ENCODE measurements around the gene ITGB5. TPM values are rescaled to one million over a fixed set of nuclear protein-coding genes. Genes with fewer than 3 reads are reported as not detected.

ITGB5 gene
- total and polyA plus RNA-seq, 2 donors, result 9.6 to 16.9 TPM

DNA sequence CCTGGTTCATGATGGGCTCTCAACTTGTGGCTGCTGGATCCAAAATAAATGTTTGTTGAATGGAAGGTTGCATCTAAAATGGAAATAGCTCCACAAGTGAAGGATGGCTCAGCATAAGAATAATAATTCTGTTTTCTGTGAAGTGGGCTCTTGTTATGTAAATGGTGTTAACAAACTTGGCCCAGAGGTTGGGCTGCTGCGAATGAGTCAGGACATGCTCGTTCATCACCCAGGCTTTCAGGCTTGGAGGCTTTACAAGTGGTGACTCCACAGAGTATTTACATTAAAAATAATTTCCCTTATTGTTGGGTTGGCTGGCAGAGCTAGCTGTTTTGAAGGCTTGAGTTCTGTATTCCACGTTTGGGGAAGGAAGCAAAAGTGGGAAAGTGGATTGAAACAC lies 60.5 kb downstream of the ITGB5 start:
- no peak for DNase-seq (ENCODE audit: low read depth in 6 of 9, low spot score in 9 of 9)
- H3K4me1 ChIP-seq (ENCODE audit: control insufficient read depth in 2 of 2, insufficient read depth in 2 of 2, low read length in 2 of 2), result peaks cover 0 to 3% of the 10 kb centered on the region in 2 donors
- no peaks in the 10 kb centered on the region for H3K36me3 ChIP-seq (ENCODE audit: control insufficient read depth in 2 of 2, insufficient read depth in 2 of 2, low read length in 1 of 2)
- no peaks in the 10 kb centered on the region for H3K27me3 ChIP-seq (ENCODE audit: control insufficient read depth in 2 of 2, insufficient read depth in 1 of 2, low read length in 1 of 2)
- WGBS, result 83% methylated on average over 3 of the region's 3 CpGs
- H3K9me3 ChIP-seq (ENCODE audit: control insufficient read depth in 2 of 2, insufficient read depth in 1 of 2, low read length in 1 of 2), result no peaks in the 10 kb centered on the region
- H3K4me3 ChIP-seq (ENCODE audit: low read length in 2 of 2), result no peak overlapping the region
- no peak overlapping the region for H3K27ac ChIP-seq (ENCODE audit: low read depth in 1 of 2, low read length in 1 of 2)

DNA sequence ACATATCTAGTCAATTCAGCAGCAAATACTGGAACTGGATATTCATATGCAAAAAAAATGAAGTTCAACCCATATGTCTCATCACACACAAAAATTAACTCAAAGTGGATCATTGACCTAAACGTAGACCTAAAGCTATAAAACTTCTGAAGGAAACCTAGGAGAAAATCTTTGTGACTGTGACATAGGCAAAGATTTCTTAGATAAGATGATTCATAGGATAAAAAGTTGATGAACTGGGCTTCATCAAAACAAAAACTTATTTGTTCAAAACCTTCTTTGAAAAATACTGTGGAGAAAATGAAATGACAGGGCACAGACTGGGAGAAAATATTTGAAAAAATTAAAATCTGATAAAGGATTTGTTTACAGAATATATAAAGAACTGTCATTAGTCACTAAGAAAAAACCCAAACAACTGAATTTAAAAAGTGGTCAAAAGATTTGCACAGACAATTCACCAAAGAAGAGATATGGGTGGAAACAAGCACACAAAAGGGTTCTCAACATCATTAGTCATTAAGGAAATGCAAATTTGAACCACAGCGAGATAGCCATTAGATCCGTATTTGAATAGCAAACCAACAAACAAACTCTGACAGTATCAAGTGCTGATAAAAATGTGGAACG lies 62.8 kb downstream of the ITGB5 start:
- Histone ChIP-seq H3K4me3 (ENCODE audit: low read length in 2 of 2) (no peak overlapping the region), H3K36me3 (ENCODE audit: control insufficient read depth in 2 of 2, insufficient read depth in 2 of 2, low read length in 1 of 2) (no peaks in the 10 kb centered on the region), H3K27me3 (ENCODE audit: control insufficient read depth in 2 of 2, insufficient read depth in 1 of 2, low read length in 1 of 2) (peaks cover 0 to 10% of the 10 kb centered on the region in 2 donors), H3K27ac (ENCODE audit: low read depth in 1 of 2, low read length in 1 of 2) (no peak overlapping the region), H3K4me1 (ENCODE audit: control insufficient read depth in 2 of 2, insufficient read depth in 2 of 2, low read length in 2 of 2) (no peaks in the 10 kb centered on the region), H3K9me3 (ENCODE audit: control insufficient read depth in 2 of 2, insufficient read depth in 1 of 2, low read length in 1 of 2) (no peaks in the 10 kb centered on the region)
- WGBS, result 94% methylated on average over 4 of the region's 4 CpGs
- DNase-seq (ENCODE audit: low read depth in 6 of 9, low spot score in 9 of 9), result no peak

DNA sequence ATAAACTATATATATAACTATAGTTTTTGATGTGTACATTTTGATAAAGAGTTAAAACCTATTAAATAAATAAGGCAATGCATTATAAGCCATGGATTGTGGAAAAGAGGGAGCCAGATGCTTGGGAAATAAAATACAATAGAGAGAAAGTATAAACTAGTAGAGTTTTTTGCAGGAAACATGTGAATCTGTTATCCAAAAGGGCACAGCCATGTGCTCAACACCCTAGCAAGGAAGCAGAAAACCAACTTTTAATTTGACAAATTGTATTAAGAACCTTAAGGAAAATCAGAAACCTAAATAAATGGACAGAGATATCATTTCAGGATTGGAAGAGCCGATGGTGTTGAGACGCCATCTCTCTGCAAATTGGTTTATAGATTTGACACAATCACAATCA lies 63.5 kb downstream of the ITGB5 start:
- Histone ChIP-seq H3K36me3 (ENCODE audit: control insufficient read depth in 2 of 2, insufficient read depth in 2 of 2, low read length in 1 of 2) (no peaks in the 10 kb centered on the region), H3K9me3 (ENCODE audit: control insufficient read depth in 2 of 2, insufficient read depth in 1 of 2, low read length in 1 of 2) (no peaks in the 10 kb centered on the region), H3K4me3 (ENCODE audit: low read length in 2 of 2) (no peak overlapping the region), H3K4me1 (ENCODE audit: control insufficient read depth in 2 of 2, insufficient read depth in 2 of 2, low read length in 2 of 2) (no peaks in the 10 kb centered on the region), H3K27ac (ENCODE audit: low read depth in 1 of 2, low read length in 1 of 2) (no peak overlapping the region), H3K27me3 (ENCODE audit: control insufficient read depth in 2 of 2, insufficient read depth in 1 of 2, low read length in 1 of 2) (peaks cover 0 to 10% of the 10 kb centered on the region in 2 donors)
- DNase-seq (ENCODE audit: low read depth in 6 of 9, low spot score in 9 of 9), result no peak
- WGBS, result 98% methylated on average over 2 of the region's 2 CpGs

DNA sequence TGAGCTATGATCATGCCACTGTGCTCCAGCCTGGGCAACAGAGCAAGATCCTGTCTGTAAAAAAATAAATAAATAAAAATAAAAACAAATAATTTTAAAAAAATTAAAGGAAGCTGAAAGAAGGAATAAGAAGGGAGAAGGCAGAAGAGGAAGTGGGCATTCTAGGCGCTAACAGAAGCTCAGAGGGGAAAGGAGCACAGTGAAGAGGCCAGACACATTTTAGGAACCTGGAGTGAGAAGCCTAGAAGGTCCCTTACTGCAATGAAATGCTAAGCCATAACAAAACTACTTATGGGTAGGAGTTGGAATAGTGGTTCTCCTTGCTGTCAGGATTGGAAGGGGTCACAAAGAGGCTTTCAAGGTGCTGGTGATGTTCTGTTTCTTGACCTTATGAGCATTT lies 64.0 kb downstream of the ITGB5 start:
- H3K4me3 ChIP-seq (ENCODE audit: low read length in 2 of 2), result no peak overlapping the region

DNA sequence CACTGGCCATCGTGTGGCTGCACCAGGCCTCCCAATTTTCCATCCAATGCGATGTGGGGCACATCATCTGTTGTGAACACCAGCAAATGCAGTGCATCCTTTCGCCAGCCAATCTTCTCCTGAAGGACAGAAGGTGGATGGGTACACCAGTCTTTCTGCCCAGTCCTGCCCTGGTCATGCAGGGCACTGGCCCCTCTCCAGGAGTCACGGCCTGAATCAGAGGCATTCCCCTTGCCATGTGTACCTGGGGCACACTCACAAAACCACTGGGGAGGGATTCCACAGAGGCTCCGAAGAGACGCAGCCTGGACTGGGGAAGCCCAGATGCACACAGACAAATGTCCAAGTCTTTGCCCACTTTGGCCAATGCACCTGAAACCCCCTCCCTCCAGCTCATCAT lies 65.8 kb downstream of the ITGB5 start:
- H3K36me3 ChIP-seq (ENCODE audit: control insufficient read depth in 2 of 2, insufficient read depth in 2 of 2, low read length in 1 of 2), result no peaks in the 10 kb centered on the region
- H3K9me3 ChIP-seq (ENCODE audit: control insufficient read depth in 2 of 2, insufficient read depth in 1 of 2, low read length in 1 of 2), result no peaks in the 10 kb centered on the region
- no peak overlapping the region for H3K4me3 ChIP-seq (ENCODE audit: low read length in 2 of 2)
- no peak for DNase-seq (ENCODE audit: low read depth in 6 of 9, low spot score in 9 of 9)
- H3K27me3 ChIP-seq (ENCODE audit: control insufficient read depth in 2 of 2, insufficient read depth in 1 of 2, low read length in 1 of 2), result peaks cover 0 to 13% of the 10 kb centered on the region in 2 donors
- no peak overlapping the region for H3K27ac ChIP-seq (ENCODE audit: low read depth in 1 of 2, low read length in 1 of 2)
- WGBS, result 96% methylated on average over 6 of the region's 6 CpGs
- no peaks in the 10 kb centered on the region for H3K4me1 ChIP-seq (ENCODE audit: control insufficient read depth in 2 of 2, insufficient read depth in 2 of 2, low read length in 2 of 2)

More for the DNA sequence above, 64.0 kb downstream of the ITGB5 start:
- H3K9me3 ChIP-seq (ENCODE audit: control insufficient read depth in 2 of 2, insufficient read depth in 1 of 2, low read length in 1 of 2), result no peaks in the 10 kb centered on the region
- H3K27ac ChIP-seq (ENCODE audit: low read depth in 1 of 2, low read length in 1 of 2), result no peak overlapping the region
- peaks cover 0 to 10% of the 10 kb centered on the region in 2 donors for H3K27me3 ChIP-seq (ENCODE audit: control insufficient read depth in 2 of 2, insufficient read depth in 1 of 2, low read length in 1 of 2)
- no peaks in the 10 kb centered on the region for H3K4me1 ChIP-seq (ENCODE audit: control insufficient read depth in 2 of 2, insufficient read depth in 2 of 2, low read length in 2 of 2)
- WGBS, result 72% methylated on average over 1 of the region's 1 CpG
- no peak for DNase-seq (ENCODE audit: low read depth in 6 of 9, low spot score in 9 of 9)
- H3K36me3 ChIP-seq (ENCODE audit: control insufficient read depth in 2 of 2, insufficient read depth in 2 of 2, low read length in 1 of 2), result no peaks in the 10 kb centered on the region

DNA sequence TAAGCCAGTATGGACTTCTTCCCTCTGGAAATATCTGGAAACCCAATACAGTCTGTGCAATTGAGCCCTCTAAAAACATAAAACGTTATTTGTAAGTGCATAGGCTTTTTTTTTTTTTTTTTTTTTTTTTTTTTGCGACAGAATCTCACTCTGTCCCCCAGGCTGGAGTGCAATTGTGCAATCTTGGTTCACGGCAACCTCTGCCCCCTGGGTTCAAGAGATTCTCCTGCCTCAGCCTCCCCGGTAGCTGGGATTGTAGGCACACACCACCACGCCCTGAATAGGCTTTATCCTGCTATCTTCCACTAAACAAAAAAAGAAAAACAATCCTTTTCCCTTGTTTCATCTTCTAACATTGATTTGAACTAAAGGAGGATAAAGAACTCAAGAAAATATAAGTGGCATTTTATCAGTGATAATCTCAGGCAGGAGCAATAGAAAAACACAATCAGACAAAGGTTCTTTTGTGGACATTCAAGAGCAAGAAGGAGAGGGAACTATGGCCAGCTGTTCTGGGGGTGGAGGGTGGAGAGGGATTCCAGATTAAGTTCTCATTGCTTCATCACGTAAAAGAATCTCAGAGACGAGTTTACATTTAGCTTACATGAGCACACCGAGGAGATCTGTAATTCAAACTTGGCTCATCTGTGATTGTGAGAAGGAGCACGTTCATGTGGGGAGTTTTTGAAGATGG lies 68.6 kb downstream of the ITGB5 start:
- Histone ChIP-seq H3K9me3 (ENCODE audit: control insufficient read depth in 2 of 2, insufficient read depth in 1 of 2, low read length in 1 of 2) (no peaks in the 10 kb centered on the region), H3K4me3 (ENCODE audit: low read length in 2 of 2) (no peak overlapping the region), H3K36me3 (ENCODE audit: control insufficient read depth in 2 of 2, insufficient read depth in 2 of 2, low read length in 1 of 2) (no peaks in the 10 kb centered on the region), H3K27ac (ENCODE audit: low read depth in 1 of 2, low read length in 1 of 2) (no peak overlapping the region), H3K4me1 (ENCODE audit: control insufficient read depth in 2 of 2, insufficient read depth in 2 of 2, low read length in 2 of 2) (peaks cover 0 to 3% of the 10 kb centered on the region in 2 donors), H3K27me3 (ENCODE audit: control insufficient read depth in 2 of 2, insufficient read depth in 1 of 2, low read length in 1 of 2) (peaks cover 0 to 13% of the 10 kb centered on the region in 2 donors)
- DNase-seq (ENCODE audit: low read depth in 6 of 9, low spot score in 9 of 9), result no peak
- WGBS, result 90% methylated on average over 9 of the region's 9 CpGs

DNA sequence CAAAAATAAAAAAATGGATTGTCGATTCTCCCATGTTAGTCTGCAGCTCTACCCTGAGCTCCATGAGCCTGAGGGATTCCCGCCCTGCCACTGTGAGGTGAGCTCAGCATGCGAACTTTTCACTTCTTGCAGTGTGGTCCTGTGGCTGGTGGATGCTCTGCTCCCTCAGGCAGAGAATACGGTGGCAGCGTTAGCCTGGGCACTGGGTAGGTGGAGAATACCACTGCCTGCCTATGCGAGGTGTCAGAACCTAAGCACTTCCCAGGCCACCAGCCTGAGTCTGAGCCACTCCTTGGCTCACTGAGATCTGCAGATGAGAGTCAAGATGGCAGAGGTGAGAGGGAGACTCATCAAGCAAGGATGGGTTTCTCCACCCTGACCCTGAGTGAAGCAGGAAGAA lies 70.1 kb downstream of the ITGB5 start:
- DNase-seq (ENCODE audit: low read depth in 6 of 9, low spot score in 9 of 9), result no peak
- WGBS, result 97% methylated on average over 6 of the region's 6 CpGs
- H3K27me3 ChIP-seq (ENCODE audit: control insufficient read depth in 2 of 2, insufficient read depth in 1 of 2, low read length in 1 of 2), result peaks cover 0 to 13% of the 10 kb centered on the region in 2 donors
- H3K4me1 ChIP-seq (ENCODE audit: control insufficient read depth in 2 of 2, insufficient read depth in 2 of 2, low read length in 2 of 2), result peaks cover 0 to 8% of the 10 kb centered on the region in 2 donors
- H3K36me3 ChIP-seq (ENCODE audit: control insufficient read depth in 2 of 2, insufficient read depth in 2 of 2, low read length in 1 of 2), result no peaks in the 10 kb centered on the region
- no peak overlapping the region for H3K27ac ChIP-seq (ENCODE audit: low read depth in 1 of 2, low read length in 1 of 2)
- no peaks in the 10 kb centered on the region for H3K9me3 ChIP-seq (ENCODE audit: control insufficient read depth in 2 of 2, insufficient read depth in 1 of 2, low read length in 1 of 2)
- no peak overlapping the region for H3K4me3 ChIP-seq (ENCODE audit: low read length in 2 of 2)

DNA sequence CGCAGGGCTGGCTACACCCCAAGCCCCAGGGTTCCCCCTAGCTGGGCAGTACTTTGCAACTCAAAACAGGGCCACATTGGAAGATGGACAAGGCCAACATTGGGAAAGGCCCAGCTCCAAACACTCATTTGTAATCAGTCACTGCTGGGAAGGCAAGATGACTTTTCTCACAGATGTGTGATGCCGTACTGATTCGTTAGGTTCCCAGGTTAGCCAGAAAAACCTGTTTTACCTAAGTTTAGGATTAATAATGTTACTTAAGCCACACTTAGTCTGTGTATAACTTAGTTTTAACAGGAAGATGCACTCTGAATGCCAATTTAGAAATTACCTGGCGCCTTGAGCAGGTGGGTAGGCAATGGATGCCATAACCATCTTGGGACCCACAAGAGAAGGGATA lies 71.0 kb downstream of the ITGB5 start:
- peaks cover 0 to 8% of the 10 kb centered on the region in 2 donors for H3K4me1 ChIP-seq (ENCODE audit: control insufficient read depth in 2 of 2, insufficient read depth in 2 of 2, low read length in 2 of 2)
- no peak for DNase-seq (ENCODE audit: low read depth in 6 of 9, low spot score in 9 of 9)

DNA sequence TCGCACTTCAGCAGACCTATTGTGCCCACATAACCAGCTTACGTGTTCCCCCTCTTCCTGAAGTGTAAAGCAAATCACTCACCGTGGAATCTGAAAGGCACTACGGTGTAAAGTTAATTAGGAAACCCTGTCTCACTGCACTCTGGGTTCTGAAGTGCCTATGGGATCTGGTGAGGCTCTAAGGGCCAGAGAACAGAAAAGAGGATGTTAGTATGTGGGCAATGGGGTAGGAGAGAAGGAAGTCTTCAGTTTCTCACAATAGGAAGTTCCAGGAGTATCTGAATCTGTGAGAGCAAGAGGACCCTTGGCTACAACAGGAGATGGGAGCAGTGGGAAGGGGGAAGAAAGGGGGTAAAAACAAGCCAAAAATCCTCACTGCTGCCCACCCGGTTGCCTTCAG lies 71.4 kb downstream of the ITGB5 start:
- H3K27ac ChIP-seq (ENCODE audit: low read depth in 1 of 2, low read length in 1 of 2), result no peak overlapping the region
- H3K9me3 ChIP-seq (ENCODE audit: control insufficient read depth in 2 of 2, insufficient read depth in 1 of 2, low read length in 1 of 2), result no peaks in the 10 kb centered on the region
- DNase-seq (ENCODE audit: low read depth in 6 of 9, low spot score in 9 of 9), result no peak
- H3K27me3 ChIP-seq (ENCODE audit: control insufficient read depth in 2 of 2, insufficient read depth in 1 of 2, low read length in 1 of 2), result peaks cover 0 to 11% of the 10 kb centered on the region in 2 donors
- no peak overlapping the region for H3K4me3 ChIP-seq (ENCODE audit: low read length in 2 of 2)
- no peaks in the 10 kb centered on the region for H3K36me3 ChIP-seq (ENCODE audit: control insufficient read depth in 2 of 2, insufficient read depth in 2 of 2, low read length in 1 of 2)
- peaks cover 0 to 8% of the 10 kb centered on the region in 2 donors for H3K4me1 ChIP-seq (ENCODE audit: control insufficient read depth in 2 of 2, insufficient read depth in 2 of 2, low read length in 2 of 2)
- WGBS, result 93% methylated on average over 5 of the region's 5 CpGs

More for the DNA sequence above, 71.0 kb downstream of the ITGB5 start:
- Histone ChIP-seq H3K4me3 (ENCODE audit: low read length in 2 of 2) (no peak overlapping the region), H3K36me3 (ENCODE audit: control insufficient read depth in 2 of 2, insufficient read depth in 2 of 2, low read length in 1 of 2) (no peaks in the 10 kb centered on the region), H3K27me3 (ENCODE audit: control insufficient read depth in 2 of 2, insufficient read depth in 1 of 2, low read length in 1 of 2) (peaks cover 0 to 11% of the 10 kb centered on the region in 2 donors), H3K9me3 (ENCODE audit: control insufficient read depth in 2 of 2, insufficient read depth in 1 of 2, low read length in 1 of 2) (no peaks in the 10 kb centered on the region), H3K27ac (ENCODE audit: low read depth in 1 of 2, low read length in 1 of 2) (no peak overlapping the region)
- WGBS, result 98% methylated on average over 4 of the region's 4 CpGs

Data from thymus (tissue), 11 donors.